Sigmoid colon (tissue), 7 donors: ENCODE results near the gene CES5A. TPM values are rescaled to one million over a fixed set of nuclear protein-coding genes. Genes with fewer than 3 reads are reported as not detected.

Source experiments
- DNase-seq: peaks from one replicate; pipeline ENCODE4 v3.0.0-alpha.2; 2019
- H3K27ac ChIP-seq, 4 donors: fragments of 200-600 bp; sonication (generic); one replicate each; pipeline ENCODE4 v1.5.1; 2016 to 2019; ENCODE audit warnings: mild to moderate bottlenecking in 1 of 4
- H3K27me3 ChIP-seq, 3 donors: fragments of 200-600 bp; sonication (generic); one replicate each; pipeline ENCODE4 v1.5.1; 2019; ENCODE audit warnings: mild to moderate bottlenecking in 1 of 3
- H3K36me3 ChIP-seq, 4 donors: fragments of 200-600 bp; sonication (generic); one replicate each; pipeline ENCODE4 v1.5.1; 2016 to 2019
- H3K4me1 ChIP-seq, 4 donors: fragments of 200-600 bp; sonication (generic); one replicate each; pipeline ENCODE4 v1.5.1; 2017 to 2019
- H3K4me3 ChIP-seq, 4 donors: fragments of 200-600 bp; sonication (generic); one replicate each; pipeline ENCODE4 v1.5.1; 2017 to 2019; ENCODE audit warnings: mild to moderate bottlenecking in 2 of 4, moderate library complexity in 1 of 4
- H3K9me3 ChIP-seq, 4 donors: fragments of 200-600 bp in 3 of 4; sonication (generic) in 3 of 4; one replicate each; pipeline versions ENCODE4 v1.5.1 to v1.6.1; 2013 to 2019
- CTCF ChIP-seq, 4 experiments: fragments of 450-650 bp in 3 of 4; fragments of 200-600 bp in 1 of 4; IDR thresholded peaks; one replicate each; pipeline ENCODE4 v1.5.1; 2016 to 2019; ENCODE audit warnings: antibody characterized with exemption in 4 of 4, mild to moderate bottlenecking in 3 of 4, moderate library complexity in 2 of 4
- EP300 ChIP-seq, 4 donors: sonication (generic); formaldehyde crosslinking; IDR thresholded peaks; one replicate each; pipeline ENCODE4 v1.6.1; 2017; ENCODE audit warnings: antibody characterized with exemption in 4 of 4
- POLR2A ChIP-seq, 2 donors: fragments of 450-650 bp; IDR thresholded peaks; one replicate each; pipeline ENCODE4 v1.6.1; 2016; ENCODE audit warnings: antibody characterized with exemption in 2 of 2, mild to moderate bottlenecking in 2 of 2, moderate library complexity in 2 of 2
- POLR2AphosphoS5 ChIP-seq, 4 donors: sonication (generic); formaldehyde crosslinking; IDR thresholded peaks; one replicate each; pipeline ENCODE4 v1.6.1; 2017; ENCODE audit warnings: antibody characterized with exemption in 4 of 4
- WGBS, 2 donors: extraction: QIAGEN DNeasy Blood & Tissue Kit; methylation state at CpG; one replicate each; pipeline ENCODE4 v1.1.7; 2013; 5-methylcytosine and 5-hydroxymethylcytosine counted together
- intact Hi-C: fragments of 100-400 bp; cut with DNase I; formaldehyde crosslinking; loops from one replicate; pipeline ENCODE4 v1.15.1; 2023
- polyA plus RNA-seq, 3 donors: library from polyadenylated mRNA; stranded (reverse); fragments of 200-250 nt; gene quantifications; one replicate each; pipeline ENCODE4 v1.2.3, GENCODE V29; 2013
- total RNA-seq, 4 donors: library from RNA; depleted of rRNA; stranded (reverse); fragments of >200 nt; gene quantifications; one replicate each; pipeline ENCODE4 v1.1.0, GENCODE V29; 2016
- donor health status: healthy with polysubstance abuse.
- donor health status: Bipolar disorder and iron deficiency.
- donor health status: healthy.

The CES5A gene
- total RNA-seq (not detected), polyA plus RNA-seq (not detected)

- WGBS, 2 donors, result 52 to 78% methylated on average over 2 of the region's 2 CpGs
- no peak within 1 kb of the TSS for H3K27ac ChIP-seq
- DNase-seq, result no peak
- no peaks in the 10 kb centered on the region for H3K9me3 ChIP-seq
- TF ChIP-seq POLR2AphosphoS5 (IDR thresholded peaks at IDR 0.05), result no peak
- TF ChIP-seq CTCF (IDR thresholded peaks at IDR 0.05), result no peak
- TF ChIP-seq EP300 (IDR thresholded peaks at IDR 0.05), result no peak
- no peak for TF ChIP-seq POLR2A (IDR thresholded peaks at IDR 0.05)
- peaks cover 0 to 2% (median 0%) of the 10 kb centered on the region in 3 donors for H3K27me3 ChIP-seq
- intact Hi-C loops, result no loop called here
- H3K4me3 ChIP-seq, result no peak within 1 kb of the TSS
- no peaks in the 10 kb centered on the region for H3K4me1 ChIP-seq
- H3K36me3 ChIP-seq, result no peaks in the 10 kb centered on the region
Observed at GRCh38 chr16:55875273-55875672, at the start of gene CES5A. TSS of gene CES5A (minus strand) at chr16:55875373. CDS start at chr16:55875221, 152 bp downstream.

GRCh38 chr16:55922662-55923061 is 47.5 kb upstream of the CES5A start:
- TF ChIP-seq POLR2A (IDR thresholded peaks at IDR 0.05) (no peak), EP300 (IDR thresholded peaks at IDR 0.05) (no peak), CTCF (IDR thresholded peaks at IDR 0.05) (no peak), POLR2AphosphoS5 (IDR thresholded peaks at IDR 0.05) (no peak)
- Histone ChIP-seq H3K4me1 (no peaks in the 10 kb centered on the region), H3K27ac (no peak overlapping the region), H3K36me3 (no peaks in the 10 kb centered on the region), H3K4me3 (no peak overlapping the region), H3K27me3 (peaks cover 0 to 7% (median 0%) of the 10 kb centered on the region in 3 donors), H3K9me3 (no peaks in the 10 kb centered on the region)
- no peak for DNase-seq
- intact Hi-C loops, result no loop called here

DNA sequence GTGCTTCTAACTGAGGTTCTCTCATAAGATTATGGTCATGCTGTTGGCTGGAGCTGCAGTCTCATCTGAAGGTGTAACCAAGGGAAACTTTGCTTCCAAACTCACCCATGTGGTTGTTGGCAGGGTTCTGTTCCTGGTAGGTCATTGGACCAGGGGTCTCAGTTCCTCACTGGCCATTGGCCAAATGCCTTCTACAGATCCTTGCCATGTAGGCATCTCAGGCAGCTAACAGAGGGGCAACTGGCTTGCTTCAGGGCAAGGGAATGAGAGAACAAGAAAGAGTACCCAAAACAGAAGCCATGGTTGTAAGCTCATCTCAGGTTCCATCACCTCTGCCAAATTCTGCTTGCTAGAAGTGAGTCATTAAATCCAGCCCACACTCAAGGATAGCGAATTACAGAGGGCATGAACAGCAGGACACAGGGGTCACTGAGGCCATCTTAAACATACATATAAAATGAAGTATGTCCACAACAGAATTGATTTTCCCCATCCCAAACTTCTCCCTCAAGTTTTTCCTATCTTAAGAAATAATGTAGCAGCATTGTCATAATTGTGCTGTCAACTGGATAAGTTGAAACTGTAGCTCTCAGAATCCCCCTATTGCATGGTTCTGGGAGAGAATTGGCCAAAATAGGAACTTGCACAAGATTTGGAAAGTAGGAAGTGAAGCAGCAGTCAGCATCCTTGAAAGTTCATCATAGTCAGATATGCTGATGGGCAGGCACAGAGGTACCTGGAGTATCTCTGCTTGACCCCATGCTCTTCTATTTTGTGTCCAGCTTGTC is 42.4 kb upstream of the CES5A start:
- 39 to 68% methylated on average over 1 of the region's 1 CpG for WGBS, 2 donors
- Histone ChIP-seq H3K36me3 (no peaks in the 10 kb centered on the region), H3K4me1 (no peaks in the 10 kb centered on the region), H3K4me3 (no peak overlapping the region), H3K27ac (no peak overlapping the region), H3K9me3 (no peaks in the 10 kb centered on the region), H3K27me3 (peaks cover 0 to 7% (median 0%) of the 10 kb centered on the region in 3 donors)
- intact Hi-C loops, result no loop called here
- DNase-seq, result no peak
- TF ChIP-seq POLR2AphosphoS5 (IDR thresholded peaks at IDR 0.05), result no peak
- TF ChIP-seq CTCF (IDR thresholded peaks at IDR 0.05), result no peak
- no peak for TF ChIP-seq EP300 (IDR thresholded peaks at IDR 0.05)
- no peak for TF ChIP-seq POLR2A (IDR thresholded peaks at IDR 0.05)

- Histone ChIP-seq H3K4me1 (no peaks in the 10 kb centered on the region), H3K27me3 (peaks cover 0 to 7% (median 0%) of the 10 kb centered on the region in 3 donors), H3K9me3 (peaks cover 0 to 3% (median 0%) of the 10 kb centered on the region in 4 donors), H3K27ac (no peak overlapping the region), H3K4me3 (no peak overlapping the region), H3K36me3 (no peaks in the 10 kb centered on the region)
- TF ChIP-seq EP300 (IDR thresholded peaks at IDR 0.05) (no peak), POLR2AphosphoS5 (IDR thresholded peaks at IDR 0.05) (no peak), CTCF (IDR thresholded peaks at IDR 0.05) (no peak), POLR2A (IDR thresholded peaks at IDR 0.05) (no peak)
- intact Hi-C loops, result no loop called here
- 58 to 61% methylated on average over 6 of the region's 6 CpGs for WGBS, 2 donors
- no peak for DNase-seq
Observed at GRCh38 chr16:55915096-55915827, 40.1 kb upstream of the CES5A start.
